Erythroblast (primary cell): ENCODE data around the gene TUBG2.

Source experiments
- GATA1 ChIP-seq: IDR thresholded peaks from 2 replicates; pipeline ENCODE4 v1.6.1; 2011; ENCODE audit warnings: low read depth, mild to moderate bottlenecking, control low read depth, low read length, moderate library complexity
- POLR2A ChIP-seq: IDR thresholded peaks from 2 replicates; pipeline ENCODE4 v1.6.1; 2011; ENCODE audit warnings: mild to moderate bottlenecking, low read length

DNA sequence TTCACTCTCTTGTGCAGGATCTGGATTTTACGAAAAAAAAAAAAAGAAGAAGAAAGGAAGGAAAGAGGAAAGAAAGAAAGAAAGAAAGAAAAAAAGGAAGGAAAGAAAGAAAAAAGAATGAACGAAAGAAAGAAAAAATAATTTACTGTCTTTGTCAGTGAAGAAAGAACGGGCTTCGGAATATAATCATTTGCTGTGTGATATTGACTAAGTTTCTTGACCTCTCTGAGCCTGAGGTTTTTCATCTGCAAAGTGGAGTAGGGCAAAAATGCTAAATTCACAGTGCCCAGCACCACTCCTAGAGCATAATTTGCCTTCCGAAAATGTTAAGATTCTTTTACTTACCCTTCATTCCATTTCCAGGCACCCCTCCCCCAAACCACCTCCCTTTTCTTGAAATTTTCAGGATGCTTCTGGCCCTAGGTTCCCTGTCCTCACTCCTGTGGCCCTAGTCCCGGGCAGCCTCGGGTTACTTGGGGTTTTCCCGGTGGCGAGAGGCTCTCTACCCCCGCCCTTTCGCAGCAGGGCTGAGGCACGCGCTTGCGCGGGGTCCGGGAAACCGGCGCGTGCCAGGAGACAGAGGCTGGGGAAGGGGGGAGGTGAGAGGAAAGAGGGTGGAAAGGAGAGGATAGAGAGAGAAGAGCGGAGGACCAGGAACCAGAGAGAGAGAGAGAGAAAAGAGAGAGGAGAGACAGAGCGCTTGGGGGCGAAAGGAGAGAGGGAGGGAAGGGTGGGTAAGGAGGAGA is 23.1 kb downstream of the TUBG2 start, which contains the start of gene CNTNAP1:
- TF ChIP-seq POLR2A: no peak
- TF ChIP-seq GATA1: no peak
